HK-2 (cell line): ENCODE data around the gene SPTLC2.
A peak's percentile ranks its signal among the peaks of the same experiment; 100 is the strongest.

ENCODE experiments used
- DNase-seq: peaks from one replicate; pipeline ENCODE4 v3.0.0-alpha.2; 2018; ENCODE audit not compliant: unreplicated experiment

The SPTLC2 gene

DNA sequence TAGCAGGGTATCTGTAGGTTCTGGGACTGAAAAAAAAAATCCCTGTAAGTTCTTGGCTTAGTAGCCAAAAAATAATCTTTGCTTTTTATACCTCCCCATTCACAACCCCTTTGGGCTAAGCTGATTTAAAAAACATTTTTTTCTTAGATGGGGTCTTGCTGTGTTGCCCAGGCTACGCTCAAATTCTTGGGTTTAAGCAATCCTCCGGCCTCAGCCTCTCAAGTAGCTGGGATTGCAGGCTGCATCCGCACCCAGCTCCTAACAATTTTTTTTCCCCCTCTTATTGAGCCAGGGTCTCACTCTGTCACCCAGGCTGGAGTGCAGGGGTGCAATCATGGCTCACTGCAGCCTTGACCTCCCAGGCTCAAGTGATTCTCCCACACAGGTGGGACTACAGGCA lies 108.7 kb downstream of the SPTLC2 start:
- no peak for DNase-seq

DNA sequence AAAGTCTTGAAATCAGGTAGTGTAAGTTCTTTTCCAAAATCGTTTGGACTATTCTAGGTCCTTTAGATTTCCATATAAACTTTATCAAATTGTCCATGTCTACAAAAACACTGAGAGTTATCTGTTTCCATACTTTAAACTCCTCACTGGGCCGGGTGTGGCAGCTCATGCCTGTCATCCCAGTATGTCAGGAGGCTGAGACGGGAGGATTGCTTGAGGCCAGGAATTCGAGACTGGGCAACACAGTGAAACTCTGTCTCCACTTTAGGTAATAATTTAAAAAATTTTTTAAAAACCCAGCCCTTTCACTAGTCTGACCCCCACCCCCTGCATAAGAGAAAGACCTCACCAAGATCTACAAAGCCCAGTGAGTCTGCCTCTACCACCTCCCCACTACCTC lies 111.4 kb downstream of the SPTLC2 start:
- no peak for DNase-seq

DNA sequence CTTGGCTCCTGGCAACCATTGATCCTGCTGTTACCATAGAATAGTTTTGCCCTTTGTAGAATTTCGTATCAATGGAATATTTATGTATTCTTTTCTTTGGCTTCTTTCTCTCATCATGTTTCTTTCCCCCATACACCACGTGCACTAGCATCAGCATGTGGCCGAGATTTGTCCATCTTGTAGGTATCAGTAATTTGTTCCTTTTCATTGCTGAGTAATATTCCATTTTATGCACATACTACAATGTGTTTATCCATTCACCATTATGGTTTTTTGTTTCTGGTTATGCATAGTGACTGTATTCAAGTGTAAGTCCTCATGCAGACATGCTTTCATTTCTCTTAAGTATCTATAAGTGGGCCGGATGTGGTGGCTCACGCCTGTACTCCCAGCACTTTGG lies 113.3 kb downstream of the SPTLC2 start:
- DNase-seq, result no peak

DNA sequence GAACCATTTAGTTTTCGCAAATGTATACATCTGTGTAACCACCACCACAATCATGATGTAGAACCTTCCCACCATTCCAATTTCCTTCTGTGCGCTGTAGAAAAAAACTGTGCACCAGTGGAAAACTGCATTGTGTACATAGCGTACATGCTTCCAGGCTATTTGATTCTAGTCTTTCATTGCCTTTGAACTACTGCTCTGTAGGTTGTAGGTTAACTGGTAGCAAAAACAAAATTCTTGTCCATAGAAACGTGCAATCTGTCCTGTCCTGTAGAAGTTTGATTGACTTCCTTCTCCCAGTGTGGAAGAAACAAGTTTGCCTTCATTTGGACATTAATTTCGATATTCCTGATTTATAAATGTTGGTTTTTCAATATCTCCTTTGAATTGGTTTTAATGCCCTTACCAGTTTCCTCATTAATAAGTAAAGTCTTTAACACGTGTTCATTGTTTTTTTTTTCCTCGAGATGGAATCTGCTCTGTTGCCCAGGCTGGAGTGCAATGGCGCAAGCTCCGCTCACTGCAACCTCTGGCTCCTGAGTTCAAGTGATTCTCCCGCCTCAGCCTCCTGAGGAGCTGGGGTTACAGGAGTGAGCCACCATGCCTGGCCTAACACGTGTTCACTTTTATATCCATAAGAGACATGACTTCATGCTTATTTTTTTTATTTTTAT lies 114.2 kb downstream of the SPTLC2 start:
- DNase-seq, result no peak

DNA sequence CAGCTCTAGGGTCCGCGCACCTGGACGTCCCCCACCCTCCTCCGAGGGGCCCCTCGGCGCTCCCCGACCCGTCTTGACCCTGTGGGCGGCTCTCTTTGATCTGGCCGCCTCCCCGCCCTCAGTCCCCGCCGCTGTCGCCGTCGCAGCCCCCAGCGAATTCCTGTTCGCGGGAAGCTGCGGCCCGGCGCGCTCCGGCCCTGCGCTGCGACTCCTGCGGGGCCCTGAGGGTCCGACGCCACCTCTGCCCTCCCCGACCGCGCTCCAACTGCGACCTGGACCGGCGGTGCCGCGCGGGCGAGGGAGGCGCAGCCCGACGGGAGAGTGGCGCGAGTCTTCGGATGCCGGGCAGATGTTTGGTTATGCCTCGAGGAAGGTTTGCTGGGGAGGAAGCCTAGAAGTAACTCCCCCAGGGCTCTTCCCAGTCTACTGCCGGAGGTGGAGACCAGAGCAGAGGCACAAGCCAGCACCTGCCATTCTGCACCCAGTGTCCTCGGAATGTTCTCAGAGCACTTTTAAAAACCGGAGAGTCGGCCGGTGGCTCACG lies 117.4 kb downstream of the SPTLC2 start:
- no peak for DNase-seq

DNA sequence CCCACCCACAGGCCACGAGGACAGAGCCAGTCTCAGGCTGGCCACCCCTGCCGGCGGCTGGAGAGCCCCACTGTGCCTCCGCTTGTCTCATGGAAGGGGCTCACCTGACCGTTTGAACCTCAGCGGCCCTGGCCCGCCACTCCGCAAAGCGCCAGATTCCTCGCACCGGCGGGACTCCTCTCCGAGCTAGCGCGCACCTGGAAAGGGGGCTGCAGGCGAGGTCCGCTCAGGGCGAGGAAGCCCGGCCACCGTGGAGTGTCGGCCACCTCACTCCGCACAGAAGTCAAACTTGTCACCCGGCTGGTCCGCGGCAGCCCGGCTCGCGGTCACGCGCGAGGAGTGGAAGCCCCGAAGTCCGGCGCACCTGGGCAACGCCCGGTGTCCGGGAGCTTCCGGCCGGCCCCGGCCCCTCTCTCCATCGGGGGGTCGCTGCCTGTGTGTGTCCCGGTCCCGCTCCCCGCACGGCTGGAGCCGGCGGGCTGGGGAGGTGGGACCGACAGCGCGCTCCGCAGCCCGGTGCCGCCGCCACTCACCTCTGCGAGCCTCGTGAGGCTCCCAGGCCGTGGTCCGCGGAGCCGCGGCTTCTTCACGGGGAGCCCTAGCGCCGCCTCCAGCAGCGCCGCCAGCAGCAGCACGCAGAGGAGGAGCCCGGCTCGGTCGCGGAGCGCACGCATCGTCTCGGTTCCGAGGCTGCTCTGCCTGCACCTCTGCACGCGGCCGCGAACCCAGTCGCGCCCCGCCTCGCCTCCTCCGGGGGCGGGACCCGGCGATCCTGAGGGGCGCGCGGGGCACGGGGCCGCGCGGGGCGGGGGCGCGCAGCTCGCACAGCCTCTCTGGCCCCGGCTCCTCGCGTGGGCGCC lies 118.1 kb downstream of the SPTLC2 start, which contains the start of gene ISM2:
Gene ISM2, minus strand, starts transcription at position 697 of the 860 bp plus-strand sequence. Its CDS starts 23 bp downstream, at position 674.
- DNase-seq, result peak; percentile 56

DNA sequence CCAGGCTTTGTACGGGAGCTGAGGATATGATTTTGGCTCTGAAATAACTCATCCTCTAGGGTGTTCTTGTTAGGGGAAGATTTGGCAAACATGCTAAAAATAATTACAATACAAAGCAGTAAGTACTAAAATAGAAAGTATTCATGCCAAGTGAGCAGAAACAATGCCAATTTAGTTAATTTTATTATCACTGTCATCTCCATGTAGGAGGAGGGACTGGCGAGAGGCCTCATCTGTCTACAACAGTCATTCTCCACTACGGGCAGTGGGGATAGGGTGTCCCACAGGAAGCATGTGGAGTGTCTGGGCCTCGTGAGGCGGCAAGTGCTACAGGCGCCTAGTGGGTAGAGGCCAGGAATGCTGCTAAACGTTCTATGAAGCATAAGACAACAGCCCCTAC lies 121.1 kb downstream of the SPTLC2 start:
- no peak for DNase-seq

DNA sequence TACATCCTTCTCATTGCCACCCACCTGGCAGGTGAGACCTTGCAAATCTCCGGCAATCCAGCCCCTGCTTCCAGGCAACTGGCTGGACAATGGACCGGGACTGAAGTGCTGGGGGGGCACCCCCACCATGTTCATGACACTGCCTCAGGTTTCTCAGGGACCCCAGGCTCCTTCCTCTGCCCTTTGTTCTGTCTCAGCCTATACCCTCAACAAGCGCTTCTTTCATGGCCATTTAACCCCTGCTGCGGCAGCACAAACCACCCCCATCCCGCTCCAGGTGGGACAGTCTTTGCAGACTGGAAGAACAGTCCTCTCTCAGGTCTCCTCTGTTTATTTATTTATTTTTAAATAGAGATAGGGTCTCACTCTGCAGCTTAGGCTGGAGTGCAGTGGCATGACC lies 125.4 kb downstream of the SPTLC2 start:
- DNase-seq, result no peak

DNA sequence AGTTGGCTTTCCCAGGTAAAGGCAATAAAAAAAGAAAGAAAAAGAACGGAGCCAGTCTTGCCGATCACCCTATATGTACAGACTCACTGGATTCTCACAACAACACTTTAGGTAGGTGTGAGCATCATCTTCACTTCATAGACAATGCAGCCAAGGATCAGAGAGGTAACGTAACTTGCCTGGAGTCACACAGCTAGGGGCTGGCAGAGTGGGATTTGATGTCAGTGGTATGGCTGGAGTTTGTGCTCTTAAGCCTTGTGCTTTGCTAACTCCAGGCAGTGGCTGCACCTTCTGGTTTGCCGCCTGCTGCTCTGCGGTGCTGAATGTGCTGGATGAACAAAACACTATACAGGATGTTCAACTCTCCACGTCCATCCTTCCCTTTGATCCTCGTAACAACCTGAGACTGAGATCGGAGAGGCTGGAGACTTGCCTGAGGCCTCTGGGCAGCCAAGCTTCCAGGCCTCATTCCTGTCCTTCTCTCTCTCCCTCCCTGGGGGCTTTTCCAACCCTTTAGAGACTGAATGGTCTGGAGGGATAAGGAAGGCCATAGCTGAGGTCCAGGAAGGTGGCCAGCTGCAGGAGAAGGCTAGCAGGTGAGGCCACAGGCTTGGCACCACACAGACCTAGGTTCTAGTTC lies 126.0 kb downstream of the SPTLC2 start:
- no peak for DNase-seq

DNA sequence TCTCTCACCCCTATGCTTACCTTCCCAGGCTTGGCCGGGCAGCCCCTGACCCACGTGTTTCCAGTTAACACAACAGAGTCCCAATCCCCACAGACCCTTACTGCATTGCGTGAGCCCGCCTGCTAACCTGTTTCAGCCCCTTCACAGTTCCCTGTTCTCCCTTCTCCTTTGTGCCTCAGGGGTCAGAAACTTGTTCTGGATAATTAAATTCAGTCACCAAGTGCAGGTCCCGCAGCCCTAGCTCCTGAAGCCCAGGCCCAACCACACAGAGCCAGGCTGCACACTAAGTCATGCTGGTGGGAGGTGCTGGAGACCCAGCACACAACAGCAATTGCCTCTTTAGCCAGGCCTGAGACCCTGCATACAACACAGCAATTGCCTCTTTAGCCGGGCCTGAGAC lies 127.4 kb downstream of the SPTLC2 start:
- DNase-seq, result no peak

DNA sequence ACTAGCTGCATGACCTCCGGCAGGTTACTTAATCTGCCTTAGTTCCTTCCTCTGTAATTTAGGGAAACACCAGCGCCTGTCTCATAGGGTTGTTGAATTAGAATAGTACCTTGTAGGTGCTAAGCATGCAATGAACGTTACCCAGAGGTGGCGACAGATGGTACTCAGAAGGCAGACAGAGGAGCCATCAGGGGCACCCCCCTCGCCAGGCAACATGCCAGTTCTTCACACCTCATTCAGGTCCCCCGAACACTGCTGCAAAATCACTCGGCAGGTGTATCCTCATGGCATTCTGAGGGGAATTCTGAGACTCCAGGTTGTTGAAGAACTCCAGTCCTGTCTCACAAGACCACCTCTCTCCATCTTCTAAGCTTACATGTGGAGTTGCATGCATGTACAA lies 127.9 kb downstream of the SPTLC2 start:
- DNase-seq, result no peak

DNA sequence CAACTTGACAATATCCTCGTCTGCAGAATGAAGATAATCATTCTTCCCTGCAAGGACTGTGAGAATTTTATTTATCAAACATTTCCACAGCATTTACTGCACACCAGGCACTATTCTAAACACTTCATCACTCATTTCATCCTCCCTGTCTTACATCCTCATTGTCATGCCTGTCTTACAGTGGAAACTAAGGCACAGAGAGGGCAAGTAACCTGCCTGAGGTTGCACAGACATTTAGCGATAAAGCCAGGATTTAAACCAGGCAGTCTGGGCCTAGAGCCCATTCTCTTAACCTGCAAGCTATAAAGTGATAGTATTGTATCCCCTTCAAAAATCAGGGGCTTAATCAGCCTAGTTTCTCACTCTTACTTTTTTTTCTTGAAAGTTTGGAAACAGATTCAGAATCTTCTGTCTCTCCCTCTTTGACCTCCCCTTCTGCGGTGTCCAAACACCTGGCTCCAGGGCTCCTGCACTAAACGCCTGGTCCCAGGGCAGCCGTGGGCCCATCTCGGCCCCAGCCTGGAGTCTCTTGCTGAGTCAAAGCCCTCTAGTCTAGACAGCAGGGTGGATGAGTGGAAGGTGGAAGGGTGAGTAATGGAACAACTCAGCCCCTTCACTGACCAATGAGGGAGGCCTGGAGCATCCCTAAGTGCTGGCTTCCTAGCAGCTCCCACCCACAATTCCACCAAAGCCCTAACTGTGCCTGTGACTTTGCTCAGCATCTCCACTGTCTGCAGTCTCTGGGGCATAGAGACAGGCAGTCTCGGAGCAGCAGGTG lies 130.3 kb downstream of the SPTLC2 start:
- DNase-seq, result peak; percentile 74

DNA sequence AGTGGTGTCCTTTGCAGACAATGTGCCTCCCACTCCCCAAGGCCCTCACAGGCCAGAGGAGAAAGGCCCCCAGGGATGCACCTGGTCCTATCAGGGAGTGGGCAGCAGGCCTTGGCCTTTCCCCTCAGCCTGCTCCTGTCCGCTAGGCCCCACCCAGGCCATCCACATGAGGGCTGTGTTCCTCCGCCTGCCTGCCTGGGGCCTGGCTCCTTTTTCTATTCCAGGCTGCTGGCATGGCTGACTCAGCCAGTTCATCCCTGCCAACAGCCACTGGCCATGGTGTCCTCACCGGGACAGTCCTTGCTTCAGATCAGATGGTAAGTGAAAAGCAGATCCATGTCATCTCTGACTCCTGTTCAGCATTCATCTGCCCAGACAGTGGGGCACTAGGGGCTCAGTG lies 131.2 kb downstream of the SPTLC2 start:
- DNase-seq, result peak; percentile 31

DNA sequence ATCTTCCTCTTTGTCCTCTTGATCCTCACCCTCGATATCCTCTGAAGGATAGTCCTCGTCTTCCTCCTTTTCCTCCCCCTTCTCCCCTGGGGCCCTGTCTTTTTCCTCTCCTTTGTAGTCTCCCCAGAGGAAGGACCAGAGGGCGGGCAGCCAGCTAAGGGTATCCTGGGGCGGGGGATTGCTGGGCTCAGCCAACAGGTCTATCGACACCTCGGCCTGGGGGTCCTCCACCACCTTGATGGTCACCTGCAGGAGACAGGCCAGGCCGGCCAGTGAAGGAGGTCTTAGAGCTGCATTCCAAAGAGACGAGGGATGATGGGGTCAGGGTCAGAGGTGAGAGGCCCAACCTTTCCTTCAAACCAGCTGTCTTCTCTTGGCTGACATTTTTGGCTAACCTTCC lies 134.0 kb downstream of the SPTLC2 start:
- no peak for DNase-seq

DNA sequence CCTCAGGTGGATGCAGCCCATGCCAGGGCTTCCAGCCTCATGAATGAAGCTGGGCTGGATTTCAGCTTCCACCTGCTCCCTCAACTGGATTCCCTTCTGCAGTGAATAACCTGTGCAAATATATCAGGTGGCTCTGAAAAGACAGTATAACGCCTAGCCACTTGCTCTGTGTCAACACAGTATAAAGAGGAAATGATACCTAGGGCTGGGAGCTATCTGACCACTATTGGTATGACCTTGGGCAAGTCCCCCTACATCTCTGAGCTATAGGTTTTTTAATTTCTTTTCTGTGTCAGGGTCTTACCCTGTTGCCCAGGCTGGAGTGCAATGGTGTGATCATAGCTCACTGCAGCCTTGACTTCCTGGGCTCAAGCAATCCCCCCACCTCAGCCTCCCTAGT lies 137.6 kb downstream of the SPTLC2 start:
- no peak for DNase-seq

DNA sequence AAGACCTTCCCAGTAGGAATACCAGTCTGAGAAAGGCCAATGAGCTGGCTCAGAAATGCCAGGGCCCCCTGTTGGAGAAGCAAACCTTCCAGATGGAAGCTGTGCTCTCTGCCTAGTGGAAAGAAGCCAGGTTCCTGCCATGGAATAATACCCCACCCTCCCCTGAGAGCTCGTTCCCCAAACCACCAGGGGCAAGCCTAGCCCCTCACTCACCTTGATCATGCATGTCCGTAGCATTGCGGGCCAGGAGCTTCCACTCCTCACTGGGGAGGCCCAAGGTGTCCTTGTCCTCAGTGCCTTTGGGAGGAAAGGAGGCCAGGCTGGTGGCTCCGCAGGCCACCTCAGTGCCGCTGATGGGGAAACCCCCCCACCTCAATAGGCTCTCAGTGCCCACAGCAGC lies 138.4 kb downstream of the SPTLC2 start:
- DNase-seq, result no peak

DNA sequence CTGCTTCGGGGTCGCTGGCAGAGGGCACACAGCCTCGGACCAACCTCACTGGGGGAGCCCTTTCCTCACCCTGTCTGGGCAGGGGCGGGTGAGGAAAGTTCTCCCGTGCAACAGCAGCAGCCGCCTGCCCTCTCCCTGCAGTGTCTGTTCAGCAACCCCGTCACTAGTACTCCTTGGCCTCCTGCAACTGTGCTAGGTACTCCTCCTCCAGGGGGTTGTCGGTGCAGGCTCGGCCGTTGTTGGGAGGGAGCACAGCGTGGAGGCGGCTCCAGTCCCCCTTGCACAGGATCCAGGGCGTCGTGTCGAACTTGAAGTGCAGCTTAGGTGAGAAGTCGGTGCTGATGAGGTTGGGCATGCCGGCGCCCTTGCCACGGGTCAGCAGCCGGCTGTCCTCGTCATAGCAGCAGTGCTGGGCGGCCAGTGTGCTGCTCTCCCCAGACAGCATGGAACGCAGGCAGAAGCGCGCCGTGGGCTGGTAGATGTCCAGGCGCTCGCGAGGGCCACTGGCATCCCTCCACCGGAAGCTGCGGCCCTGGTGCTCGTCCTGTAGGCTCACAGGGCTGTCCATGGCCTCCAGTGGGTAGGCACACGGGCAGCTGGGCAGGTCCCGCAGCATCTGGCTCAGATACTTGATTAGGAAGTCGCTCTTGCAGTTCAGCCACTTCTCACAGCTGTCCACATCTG lies 140.9 kb downstream of the SPTLC2 start:
- no peak for DNase-seq

DNA sequence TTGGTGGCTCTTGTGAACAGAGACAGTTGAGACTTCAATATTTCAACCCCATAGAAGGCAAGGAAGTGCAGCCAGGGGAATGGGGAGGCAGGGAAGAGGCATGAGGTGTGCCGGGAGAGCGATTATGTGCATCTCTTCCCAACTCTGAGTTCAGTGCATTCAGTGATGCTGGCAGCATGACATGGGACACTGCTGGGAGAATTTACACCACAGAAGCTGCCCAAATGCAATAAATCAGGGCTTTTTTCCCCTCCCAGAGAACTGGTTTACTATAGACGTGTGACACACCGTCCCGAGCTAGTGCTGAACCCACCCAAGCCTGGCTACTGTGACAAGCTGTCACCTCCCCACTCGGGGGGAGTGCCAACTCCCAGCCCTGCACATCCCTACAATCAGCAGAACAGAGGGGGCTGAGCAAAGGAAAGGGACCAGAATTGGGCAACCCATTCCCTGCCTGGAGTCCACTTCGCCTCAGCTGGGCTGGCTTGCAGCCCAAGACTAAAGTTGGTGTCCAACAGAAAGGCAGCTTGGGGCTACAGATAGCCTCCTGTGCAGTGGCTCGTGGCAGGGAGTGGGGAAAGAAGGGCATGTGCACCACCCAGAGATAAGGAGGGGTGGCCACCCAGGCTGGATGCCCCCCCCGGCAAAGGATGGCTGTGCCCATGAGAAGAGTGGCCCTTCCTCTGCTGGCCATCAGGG lies 141.8 kb downstream of the SPTLC2 start:
- no peak for DNase-seq

DNA sequence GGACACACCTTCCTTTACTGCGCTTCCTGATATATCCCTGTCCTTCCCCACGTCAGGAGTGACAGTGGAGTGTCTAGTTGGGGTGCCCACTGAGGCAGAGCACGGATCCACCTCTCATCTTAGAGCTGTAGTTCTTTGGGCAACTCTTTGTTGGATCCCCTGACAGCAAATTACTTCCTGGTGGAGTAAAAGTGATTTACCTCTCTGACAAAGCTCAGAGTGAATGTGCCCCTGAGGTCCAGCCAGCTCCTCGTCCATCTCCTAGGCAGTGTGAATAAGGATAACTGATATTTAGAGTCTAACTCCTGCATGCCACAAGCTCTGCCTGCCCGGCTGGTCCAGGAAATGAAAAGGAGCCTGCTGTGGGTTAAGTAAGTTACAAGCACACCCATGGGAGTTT lies 142.5 kb downstream of the SPTLC2 start:
- DNase-seq, result no peak

DNA sequence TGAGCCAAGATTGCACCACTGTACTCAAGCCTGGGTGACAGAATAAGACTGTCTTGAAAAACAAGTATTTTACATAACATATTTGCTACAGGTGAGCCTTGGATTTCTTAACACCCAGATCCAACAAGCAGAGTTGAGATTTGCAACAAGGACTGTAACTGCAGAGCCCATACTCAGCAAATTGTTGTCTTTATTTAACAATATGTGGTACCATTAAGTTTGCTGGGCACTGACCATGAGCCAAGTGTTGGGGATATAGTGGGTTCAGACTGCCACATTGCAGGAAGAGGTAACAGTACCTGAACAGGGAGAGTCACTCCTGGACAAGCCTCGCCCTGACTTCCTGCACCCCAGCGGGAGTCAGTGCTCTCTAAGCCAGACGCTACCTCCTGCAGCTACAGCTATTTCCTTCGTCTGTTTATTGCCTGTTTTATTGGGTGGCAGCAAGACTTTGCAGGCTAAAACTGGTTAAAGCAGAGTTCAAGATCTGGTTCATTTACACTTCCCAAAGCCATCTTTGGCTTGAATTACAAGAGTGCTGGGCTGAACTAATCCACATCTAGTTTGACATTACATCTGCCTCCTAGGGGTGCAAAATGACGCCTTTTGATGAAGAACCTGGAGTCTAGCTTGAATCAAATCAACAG lies 146.1 kb downstream of the SPTLC2 start:
- DNase-seq, result no peak
